ENCODE results near the gene GBP4. TPM values are rescaled to one million over a fixed set of nuclear protein-coding genes. Genes with fewer than 3 reads are reported as not detected.
A peak's percentile ranks its signal among the peaks of the same experiment; 100 is the strongest.

The GBP4 gene
- total and polyA plus RNA-seq, 2 experiments from 2014 or later = 0.03 TPM; not detected in 1

DNA sequence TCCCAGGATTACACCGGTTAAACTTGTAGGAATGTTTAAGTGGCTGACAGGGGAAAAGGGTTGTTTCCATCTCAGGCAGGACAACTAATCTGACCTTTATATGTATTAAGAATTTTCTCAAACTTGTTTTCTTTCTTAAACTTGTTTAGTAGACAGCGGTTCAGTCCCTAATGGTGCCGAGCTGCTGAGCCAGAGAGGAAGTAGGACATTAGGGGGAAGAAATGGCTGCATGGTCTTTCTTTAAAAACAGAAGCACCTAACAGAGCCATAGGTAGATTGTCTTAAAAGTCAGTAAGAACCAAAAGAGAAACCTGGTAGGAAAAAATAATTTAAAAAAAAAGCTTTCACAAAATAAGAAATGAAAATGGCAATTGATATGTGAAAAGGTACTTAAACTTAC, 3.3 kb downstream of the GBP4 start:
- no peak for TF ChIP-seq ZNF462 (CRISPR knock-in tag; IDR thresholded peaks at IDR 0.05)
- DNase-seq (ENCODE audit: low spot score) = no peak

GRCh38 chr1:89191314-89191713, 7.4 kb downstream of the GBP4 start:
- H3K9me2 ChIP-seq (ENCODE audit: insufficient read depth) = no peaks in the 10 kb centered on the region
- no peaks in the 10 kb centered on the region for H3K9me3 Mint-ChIP-seq
- H3K4me1 ChIP-seq (ENCODE audit: insufficient read depth) = no peaks in the 10 kb centered on the region
- no peaks in the 10 kb centered on the region for H3K4me1 Mint-ChIP-seq
- H4K20me1 ChIP-seq (replicated peaks; ENCODE audit: insufficient read depth) = no peaks in the 10 kb centered on the region
- DNase-seq (ENCODE audit: low spot score) = no peak
- H3K27me3 ChIP-seq (ENCODE audit: insufficient read depth) = no peaks in the 10 kb centered on the region
- H3K4me3 ChIP-seq = no peak overlapping the region
- H3K27me3 Mint-ChIP-seq (ENCODE audit: insufficient read depth, low read depth, poor library complexity) = no peaks in the 10 kb centered on the region
- no peaks in the 10 kb centered on the region for H3K36me3 ChIP-seq (ENCODE audit: insufficient read depth)
- H3F3A ChIP-seq (replicated peaks; ENCODE audit: low read depth) = no peaks in the 10 kb centered on the region
- no peaks in the 10 kb centered on the region for H3K36me3 Mint-ChIP-seq (ENCODE audit: low read depth)
- peak overlapping the region; percentile 83; the same call in 1 of the 2 replicates for H2AFZ ChIP-seq
- H3K27ac Mint-ChIP-seq = no peak overlapping the region
- no peak overlapping the region for H3K4me2 ChIP-seq
- H3K4me3 Mint-ChIP-seq = no peak overlapping the region
- H3K27ac ChIP-seq (ENCODE audit: low read depth) = no peak overlapping the region
- ATAC-seq = no peak
- H3K79me2 ChIP-seq (replicated peaks; ENCODE audit: insufficient read depth) = no peaks in the 10 kb centered on the region
- TF ChIP-seq EZH2phosphoT487 (IDR thresholded peaks at IDR 0.05; ENCODE audit: unreplicated experiment) = no peak
- no peak for TF ChIP-seq ZNF462 (CRISPR knock-in tag; IDR thresholded peaks at IDR 0.05)
- TF ChIP-seq ZNF331 (CRISPR knock-in tag; IDR thresholded peaks at IDR 0.05; ENCODE audit: low read depth) = no peak
- TF ChIP-seq NANOG (IDR thresholded peaks at IDR 0.05; ENCODE audit: borderline replicate concordance) = no peak
- no peak for TF ChIP-seq STAT1 (IDR thresholded peaks at IDR 0.05; ENCODE audit: unreplicated experiment)

More for the DNA sequence above, 3.3 kb downstream of the GBP4 start:
- Histone ChIP-seq H3K27me3 (ENCODE audit: insufficient read depth) (no peaks in the 10 kb centered on the region), H3K4me2 (no peak overlapping the region), H3K36me3 (ENCODE audit: insufficient read depth) (no peaks in the 10 kb centered on the region), H3K4me3 (no peak overlapping the region), H4K20me1 (replicated peaks; ENCODE audit: insufficient read depth) (no peaks in the 10 kb centered on the region), H3F3A (replicated peaks; ENCODE audit: low read depth) (no peaks in the 10 kb centered on the region), H3K4me1 (ENCODE audit: insufficient read depth) (no peaks in the 10 kb centered on the region), H3K9me2 (ENCODE audit: insufficient read depth) (no peaks in the 10 kb centered on the region), H3K27ac (ENCODE audit: low read depth) (no peak overlapping the region), H3K79me2 (replicated peaks; ENCODE audit: insufficient read depth) (no peaks in the 10 kb centered on the region), H2AFZ (peak overlapping the region; percentile 34)
- Mint-ChIP-seq H3K9me3 (no peaks in the 10 kb centered on the region), H3K4me1 (peaks cover 6% of the 10 kb centered on the region; the same call in 2 of the 3 replicates), H3K36me3 (ENCODE audit: low read depth) (no peaks in the 10 kb centered on the region), H3K27ac (no peak overlapping the region), H3K4me3 (no peak overlapping the region), H3K27me3 (ENCODE audit: insufficient read depth, low read depth, poor library complexity) (no peaks in the 10 kb centered on the region)
- ATAC-seq = no peak
